ENCODE data around the gene TMEM270.

TMEM270 gene

DNA sequence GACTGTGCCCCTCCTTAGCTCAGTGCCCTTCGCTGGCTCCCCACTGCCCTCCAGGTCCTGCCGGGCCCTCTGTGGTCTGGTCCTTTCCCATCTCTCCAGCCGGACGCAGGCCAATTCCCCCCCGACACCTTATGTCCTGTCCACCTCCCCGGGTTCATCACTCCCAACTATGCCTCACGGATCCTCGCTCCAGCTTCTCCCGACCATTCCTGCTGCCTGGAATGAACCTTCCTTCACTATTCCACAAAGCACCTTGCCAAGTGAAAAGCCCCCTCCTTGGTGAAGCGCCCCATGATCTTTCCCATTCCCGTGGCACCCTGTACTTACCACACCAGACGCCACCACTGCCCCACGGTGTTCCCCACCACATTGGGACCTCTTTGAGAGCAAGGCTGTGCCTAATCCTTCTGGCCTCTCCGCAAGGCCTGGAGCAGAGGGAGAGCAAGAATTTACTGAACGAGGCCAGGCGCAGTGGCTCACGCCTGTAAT lies 47.2 kb downstream of the TMEM270 start:
- TF ChIP-seq, protein P1, sequence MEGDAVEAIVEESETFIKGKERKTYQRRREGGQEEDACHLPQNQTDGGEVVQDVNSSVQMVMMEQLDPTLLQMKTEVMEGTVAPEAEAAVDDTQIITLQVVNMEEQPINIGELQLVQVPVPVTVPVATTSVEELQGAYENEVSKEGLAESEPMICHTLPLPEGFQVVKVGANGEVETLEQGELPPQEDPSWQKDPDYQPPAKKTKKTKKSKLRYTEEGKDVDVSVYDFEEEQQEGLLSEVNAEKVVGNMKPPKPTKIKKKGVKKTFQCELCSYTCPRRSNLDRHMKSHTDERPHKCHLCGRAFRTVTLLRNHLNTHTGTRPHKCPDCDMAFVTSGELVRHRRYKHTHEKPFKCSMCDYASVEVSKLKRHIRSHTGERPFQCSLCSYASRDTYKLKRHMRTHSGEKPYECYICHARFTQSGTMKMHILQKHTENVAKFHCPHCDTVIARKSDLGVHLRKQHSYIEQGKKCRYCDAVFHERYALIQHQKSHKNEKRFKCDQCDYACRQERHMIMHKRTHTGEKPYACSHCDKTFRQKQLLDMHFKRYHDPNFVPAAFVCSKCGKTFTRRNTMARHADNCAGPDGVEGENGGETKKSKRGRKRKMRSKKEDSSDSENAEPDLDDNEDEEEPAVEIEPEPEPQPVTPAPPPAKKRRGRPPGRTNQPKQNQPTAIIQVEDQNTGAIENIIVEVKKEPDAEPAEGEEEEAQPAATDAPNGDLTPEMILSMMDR (IDR thresholded peaks at IDR 0.05; ENCODE audit: low read length, missing control alignments), result no peak

DNA sequence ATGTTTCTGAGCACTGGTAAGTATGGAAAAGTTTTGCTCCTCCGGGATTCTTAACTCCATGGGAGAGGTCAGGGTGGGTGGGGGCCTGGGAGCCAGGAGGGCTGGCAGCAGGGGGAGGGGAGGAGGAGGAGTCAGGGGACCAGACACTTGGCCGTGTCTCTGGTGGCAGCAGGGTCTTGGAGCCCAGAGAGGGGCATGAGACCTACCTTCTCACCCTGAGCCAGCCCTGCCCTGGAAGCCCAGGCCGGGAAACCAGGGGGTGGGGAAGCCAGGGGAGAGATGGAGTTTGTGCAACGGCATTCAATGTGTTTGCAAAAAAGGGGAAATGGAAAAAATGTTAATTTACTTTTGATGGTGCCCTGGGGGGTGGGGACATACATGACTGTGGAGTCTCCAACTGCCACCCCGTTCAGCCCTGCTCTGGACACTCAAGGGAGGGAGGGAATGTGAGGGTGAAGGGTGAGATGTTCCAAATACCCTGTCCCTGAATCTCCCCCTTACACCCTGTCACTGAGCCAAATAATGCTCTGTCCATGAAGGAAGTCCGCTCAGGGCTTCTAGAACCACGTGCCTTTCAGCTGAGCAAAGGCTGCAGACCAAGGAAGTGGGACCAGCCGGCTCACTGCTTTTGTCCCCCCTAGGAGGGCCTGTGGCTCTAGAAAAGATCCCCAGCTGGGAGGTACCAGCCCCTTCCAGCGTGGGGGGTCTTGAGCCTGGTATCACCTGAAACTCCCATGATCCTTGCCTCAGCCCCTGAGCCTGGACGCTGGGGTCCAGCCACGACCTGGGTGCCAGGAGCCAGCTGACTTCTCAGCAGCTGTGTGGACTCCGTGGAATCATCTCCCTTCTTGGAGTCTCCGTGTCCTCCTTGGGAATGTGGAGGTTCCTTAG lies 48.3 kb downstream of the TMEM270 start:
- H3K4me3 ChIP-seq (replicated peaks; ENCODE audit: low read depth, low read length), result no peak overlapping the region
- TF ChIP-seq, protein P1 (IDR thresholded peaks at IDR 0.05; ENCODE audit: low read length, missing control alignments), result no peak
- no peak for DNase-seq (ENCODE audit: low read depth)

More for the DNA sequence above, 47.2 kb downstream of the TMEM270 start:
- H3K4me3 ChIP-seq (replicated peaks; ENCODE audit: low read depth, low read length), result no peak overlapping the region
- no peak for DNase-seq (ENCODE audit: low read depth)

DNA sequence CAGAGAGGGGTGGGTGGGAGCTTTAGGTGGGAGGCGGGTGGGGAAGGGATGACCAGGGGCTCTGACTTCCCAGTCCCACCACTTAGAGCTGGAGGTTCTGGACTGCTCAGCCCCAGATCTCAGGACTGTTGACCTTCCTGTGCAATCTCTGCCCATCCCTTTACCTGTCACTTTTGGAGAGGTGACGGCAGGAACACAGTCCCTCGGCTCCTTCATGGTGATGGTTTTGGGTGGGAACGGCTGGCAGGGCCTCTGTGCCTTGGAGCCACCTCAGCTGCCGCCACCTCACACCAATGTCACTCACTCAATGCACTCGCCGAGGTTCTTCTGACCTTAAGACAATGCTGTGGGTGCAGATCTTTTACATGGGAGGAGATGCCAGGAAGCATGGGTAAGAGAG lies 49.0 kb downstream of the TMEM270 start:
- DNase-seq (ENCODE audit: low read depth), result no peak
- TF ChIP-seq, protein P1 (IDR thresholded peaks at IDR 0.05; ENCODE audit: low read length, missing control alignments), result no peak
- no peak overlapping the region for H3K4me3 ChIP-seq (replicated peaks; ENCODE audit: low read depth, low read length)

DNA sequence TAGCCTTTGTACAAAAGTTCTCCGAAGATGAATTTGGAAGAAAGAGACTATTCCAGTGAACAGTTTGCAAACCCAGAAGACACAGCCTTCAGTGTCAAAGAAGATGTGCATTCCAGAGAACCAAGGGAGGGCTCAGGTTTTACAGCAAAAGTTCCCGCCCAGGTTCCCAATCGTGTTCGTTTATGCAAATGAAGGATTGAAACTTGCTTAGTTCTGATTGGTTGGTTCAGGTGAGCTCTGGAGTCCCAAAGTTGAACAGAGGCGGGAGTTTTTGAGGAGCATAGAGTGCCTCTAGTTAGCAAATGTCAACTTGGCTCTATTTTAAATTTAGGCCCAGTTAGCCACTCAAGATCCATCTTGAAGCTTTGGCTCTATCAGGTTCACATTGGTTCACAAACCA lies 51.3 kb downstream of the TMEM270 start:
- no peak overlapping the region for H3K4me3 ChIP-seq (replicated peaks; ENCODE audit: low read depth, low read length)
- DNase-seq (ENCODE audit: low read depth), result no peak
- TF ChIP-seq, protein P1 (IDR thresholded peaks at IDR 0.05; ENCODE audit: low read length, missing control alignments), result no peak
